OCI-LY7 (cell line): Measurements from ENCODE around the gene PTPRE. TPM values are rescaled to one million over a fixed set of nuclear protein-coding genes. Genes with fewer than 3 reads are reported as not detected.

ENCODE experiments used
- BruUV-seq: library from RNA; stranded (reverse); fragments of 400-500 nt; replicated peaks from 2 replicates; lab custom pipeline; 2021; lab: Mats Ljungman, UMichigan
- CTCF ChIA-PET: fragments of 300-600 bp; sonication (Branson Sonifier 250); formaldehyde crosslinking; loops from one replicate; lab custom pipeline; 2022; ENCODE audit warnings: antibody characterized with exemption; ENCODE audit not compliant: unreplicated experiment; lab: Charles Lee
- POLR2A ChIA-PET: fragments of 300-600 bp; sonication (Branson Sonifier 250); formaldehyde crosslinking; loops from one replicate; lab custom pipeline; 2022; ENCODE audit warnings: antibody characterized with exemption; lab: Charles Lee
- DNase-seq: peaks from one replicate; pipeline ENCODE4 v3.0.0-alpha.2; 2015; ENCODE audit warnings: low spot score
- H2AFZ ChIP-seq: fragments of 200-600 bp; sonication (generic), shearing (Covaris generic); 2 replicates; pipeline ENCODE4 v1.6.1; 2014; ENCODE audit warnings: mild to moderate bottlenecking, antibody characterized with exemption, low read length, moderate library complexity
- H3K27ac ChIP-seq: fragments of 200-600 bp; sonication (generic); 2 replicates; pipeline ENCODE4 v1.5.1; 2014; ENCODE audit warnings: mixed run types, low read depth, mild to moderate bottlenecking, moderate library complexity, low read length, inconsistent platforms; ENCODE audit not compliant: poor library complexity, severe bottlenecking
- H3K36me3 ChIP-seq: fragments of 200-600 bp; sonication (generic); 2 replicates; pipeline ENCODE4 v1.6.1; 2014; ENCODE audit warnings: mild to moderate bottlenecking, antibody characterized with exemption, low read length, moderate library complexity, mixed read lengths; ENCODE audit not compliant: insufficient read depth
- H3K4me1 ChIP-seq: fragments of 200-600 bp; sonication (generic); 2 replicates; pipeline ENCODE4 v1.5.1; 2014; ENCODE audit warnings: mild to moderate bottlenecking, low read length; ENCODE audit not compliant: insufficient read depth, poor library complexity, severe bottlenecking
- H3K4me2 ChIP-seq: fragments of 200-600 bp; sonication (generic); 2 replicates; pipeline ENCODE4 v1.6.1; 2014; ENCODE audit warnings: mild to moderate bottlenecking, low read length
- H3K4me3 ChIP-seq: fragments of 200-600 bp; sonication (generic); 2 replicates; pipeline ENCODE4 v1.5.1; 2014; ENCODE audit warnings: mild to moderate bottlenecking, low read depth, low read length; ENCODE audit not compliant: poor library complexity, severe bottlenecking
- H3K79me2 ChIP-seq: fragments of 200-600 bp; sonication (generic); 2 replicates; pipeline ENCODE4 v1.6.1; 2016; ENCODE audit warnings: low read depth, mild to moderate bottlenecking, low read length, moderate library complexity, mixed read lengths; ENCODE audit not compliant: insufficient read depth
- H3K9me2 ChIP-seq: fragments of 200-600 bp; sonication (generic); 2 replicates; pipeline ENCODE4 v1.6.1; 2016; ENCODE audit warnings: mild to moderate bottlenecking, low read length, mixed read lengths; ENCODE audit not compliant: insufficient read depth
- H3K9me3 ChIP-seq: fragments of 200-600 bp; sonication (generic); 2 replicates; pipeline ENCODE4 v1.6.1; 2014; ENCODE audit warnings: mild to moderate bottlenecking, mixed run types, low read length, mixed read lengths
- H4K20me1 ChIP-seq: fragments of 200-600 bp; sonication (generic); 2 replicates; pipeline ENCODE4 v1.6.1; 2014; ENCODE audit warnings: mild to moderate bottlenecking, antibody characterized with exemption, low read length, moderate library complexity, mixed read lengths; ENCODE audit not compliant: insufficient read depth
- EZH2phosphoT487 ChIP-seq: fragments of 200-600 bp; sonication (generic); IDR thresholded peaks from 2 replicates; pipeline ENCODE4 v1.6.1; 2018; ENCODE audit warnings: low read depth, borderline replicate concordance, mild to moderate bottlenecking, mixed run types, antibody characterized with exemption, low read length, moderate library complexity, mixed read lengths
- intact Hi-C: fragments of 100-400 bp; cut with micrococcal nuclease; formaldehyde crosslinking; loops from one replicate; pipeline ENCODE4 v1.10.0; 2022; ENCODE audit not compliant: unreplicated experiment
- total RNA-seq, 2 experiments: library from RNA; depleted of rRNA in 1 of 2; stranded (reverse); fragments of >200 nt in 1 of 2; shearing (Covaris generic) in 1 of 2; gene quantifications; 2 replicates each; pipeline ENCODE4 v1.2.3, GENCODE V29; 2014 to 2022
- TF ChIP-seq, protein P1 (sequence below): fragments of 200-600 bp; sonication (generic); conservative IDR thresholded peaks from 2 replicates; pipeline ENCODE4 v1.5.1; 2014; ENCODE audit warnings: mild to moderate bottlenecking, antibody characterized with exemption, low read length, moderate library complexity, mixed read lengths

Gene PTPRE
- total RNA-seq, 2 experiments from 2014 or later, result 6.8 to 8.3 TPM

DNA sequence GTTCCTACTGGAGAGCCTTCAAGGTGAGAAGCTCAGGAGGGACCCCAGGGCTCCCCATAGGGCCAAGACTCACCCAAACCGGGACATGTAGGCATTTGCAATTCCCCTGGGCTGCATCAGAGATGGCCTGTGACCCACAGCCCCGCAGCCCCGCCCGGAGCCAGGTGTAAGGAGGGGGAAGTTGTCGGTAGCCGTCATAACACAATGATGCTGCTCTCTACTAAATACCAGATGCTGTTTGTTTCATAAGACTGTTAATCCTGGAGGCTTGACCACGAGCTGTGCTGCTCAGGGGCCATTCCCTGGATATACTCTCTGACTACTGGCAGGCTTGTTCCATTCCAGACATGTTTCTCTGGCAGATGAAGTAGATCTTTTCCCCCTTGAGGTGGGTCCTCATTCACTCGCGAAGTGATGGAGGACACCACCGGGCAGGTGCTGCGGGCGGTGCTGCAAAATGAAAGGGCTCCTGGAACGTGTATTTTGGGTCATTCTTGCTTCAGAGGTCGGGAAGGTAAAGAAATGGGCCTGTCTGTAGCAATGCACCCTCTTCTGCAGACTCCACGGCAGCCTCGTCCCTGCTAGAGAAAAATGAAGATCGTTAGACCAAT lies 158.2 kb downstream of the PTPRE start:
- CTCF ChIA-PET, result interaction anchor here (4.2 kb wide), 1 partner anchor 17 kb away, joined by 17 read pairs; no protein-coding TSS in a partner anchor
- peak overlapping the region; percentile 48 for H3K4me3 ChIP-seq
- no peaks in the 10 kb centered on the region for H3K9me2 ChIP-seq
- BruUV-seq, result no TSS peak
- peaks cover 20% of the 10 kb centered on the region for H4K20me1 ChIP-seq
- H3K79me2 ChIP-seq, result no peaks in the 10 kb centered on the region
- DNase-seq, result peak; percentile 86
- peaks cover 56% of the 10 kb centered on the region for H3K4me1 ChIP-seq
- H3K27ac ChIP-seq, result peak overlapping the region; percentile 60
- peak overlapping the region; percentile 74 for H3K4me2 ChIP-seq
- no peaks in the 10 kb centered on the region for H3K9me3 ChIP-seq
- H2AFZ ChIP-seq, result no peak overlapping the region
- intact Hi-C loops, result loop anchor here (1.0 to 2.0 kb wide), 2 partner anchors 30 to 62 kb away; partner anchors contain the start of gene MKI67
- TF ChIP-seq, protein P1, sequence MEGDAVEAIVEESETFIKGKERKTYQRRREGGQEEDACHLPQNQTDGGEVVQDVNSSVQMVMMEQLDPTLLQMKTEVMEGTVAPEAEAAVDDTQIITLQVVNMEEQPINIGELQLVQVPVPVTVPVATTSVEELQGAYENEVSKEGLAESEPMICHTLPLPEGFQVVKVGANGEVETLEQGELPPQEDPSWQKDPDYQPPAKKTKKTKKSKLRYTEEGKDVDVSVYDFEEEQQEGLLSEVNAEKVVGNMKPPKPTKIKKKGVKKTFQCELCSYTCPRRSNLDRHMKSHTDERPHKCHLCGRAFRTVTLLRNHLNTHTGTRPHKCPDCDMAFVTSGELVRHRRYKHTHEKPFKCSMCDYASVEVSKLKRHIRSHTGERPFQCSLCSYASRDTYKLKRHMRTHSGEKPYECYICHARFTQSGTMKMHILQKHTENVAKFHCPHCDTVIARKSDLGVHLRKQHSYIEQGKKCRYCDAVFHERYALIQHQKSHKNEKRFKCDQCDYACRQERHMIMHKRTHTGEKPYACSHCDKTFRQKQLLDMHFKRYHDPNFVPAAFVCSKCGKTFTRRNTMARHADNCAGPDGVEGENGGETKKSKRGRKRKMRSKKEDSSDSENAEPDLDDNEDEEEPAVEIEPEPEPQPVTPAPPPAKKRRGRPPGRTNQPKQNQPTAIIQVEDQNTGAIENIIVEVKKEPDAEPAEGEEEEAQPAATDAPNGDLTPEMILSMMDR, result no peak
- no peak for TF ChIP-seq EZH2phosphoT487
- H3K36me3 ChIP-seq, result peaks cover 18% of the 10 kb centered on the region
- POLR2A ChIA-PET, result interaction anchor here (0.5 to 5.7 kb wide), 3 partner anchors 17 to 210 kb away, joined by 3 to 37 read pairs (median 4); no protein-coding TSS in a partner anchor

DNA sequence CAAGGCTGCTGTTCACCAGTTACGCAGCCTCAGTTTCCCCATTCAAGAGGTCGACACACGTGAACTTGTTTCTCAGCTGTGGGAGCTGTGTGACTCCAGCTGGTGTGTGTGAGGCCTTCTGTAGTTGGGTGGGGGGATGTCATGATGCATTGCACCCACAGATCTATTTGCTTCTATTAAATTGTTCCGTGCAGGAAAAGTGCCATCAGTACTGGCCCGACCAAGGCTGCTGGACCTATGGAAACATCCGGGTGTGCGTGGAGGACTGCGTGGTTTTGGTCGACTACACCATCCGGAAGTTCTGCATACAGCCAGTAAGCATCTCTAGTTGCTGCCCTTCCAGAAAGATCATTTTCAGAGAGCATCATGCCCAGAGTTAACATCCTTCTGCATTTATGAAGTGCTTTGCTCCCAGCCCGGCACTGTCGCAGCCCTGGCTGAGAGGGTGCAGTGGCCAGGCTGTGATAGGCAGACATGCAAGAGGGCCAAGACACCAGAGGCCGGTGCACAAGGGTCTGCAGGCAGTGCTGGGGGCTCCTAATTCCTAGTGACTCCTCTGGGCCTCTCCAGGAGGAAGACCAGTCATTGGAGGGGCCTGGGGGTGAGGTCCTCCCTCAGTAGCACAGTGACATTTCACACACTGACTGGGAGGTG lies 159.1 kb downstream of the PTPRE start:
- Histone ChIP-seq H3K79me2 (no peaks in the 10 kb centered on the region), H3K27ac (no peak overlapping the region), H3K4me3 (no peak overlapping the region), H3K4me1 (peaks cover 56% of the 10 kb centered on the region), H3K9me2 (no peaks in the 10 kb centered on the region), H3K9me3 (no peaks in the 10 kb centered on the region), H3K4me2 (peak overlapping the region; percentile 74; the same call in 1 of the 2 replicates), H4K20me1 (peaks cover 20% of the 10 kb centered on the region), H2AFZ (no peak overlapping the region), H3K36me3 (peaks cover 18% of the 10 kb centered on the region)
- DNase-seq, result no peak
- intact Hi-C loops, result loop anchor here (1.0 to 2.0 kb wide), 2 partner anchors 31 to 61 kb away; partner anchors contain the start of gene MKI67
- TF ChIP-seq EZH2phosphoT487, result no peak
- no TSS peak for BruUV-seq
- CTCF ChIA-PET, result no interaction called here
- POLR2A ChIA-PET, result no interaction called here

DNA sequence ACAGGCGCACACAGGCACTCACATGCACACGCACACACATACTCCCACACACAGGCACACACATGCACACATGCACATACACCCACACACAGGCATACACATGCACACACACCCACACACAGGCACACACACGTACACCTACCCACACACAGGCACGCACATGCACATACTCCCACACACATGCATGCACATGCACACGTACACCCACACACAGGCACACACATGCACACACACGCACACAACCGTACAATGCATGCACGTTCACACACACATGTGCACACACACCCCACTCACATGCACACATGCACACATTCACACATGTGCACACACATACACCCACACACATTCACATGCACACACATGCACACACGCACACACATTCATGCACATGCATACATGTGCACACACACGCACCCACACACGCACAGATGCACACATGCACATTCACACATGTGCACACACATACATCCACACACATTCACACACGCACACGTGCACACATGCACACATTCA lies 160.0 kb downstream of the PTPRE start:
- H3K4me3 ChIP-seq, result no peak overlapping the region
- H4K20me1 ChIP-seq, result peaks cover 20% of the 10 kb centered on the region
- TF ChIP-seq EZH2phosphoT487, result no peak
- TF ChIP-seq, protein P1, result no peak
- no peak overlapping the region for H3K4me2 ChIP-seq
- intact Hi-C loops, result no loop called here
- H3K9me3 ChIP-seq, result no peaks in the 10 kb centered on the region
- no TSS peak for BruUV-seq
- peaks cover 18% of the 10 kb centered on the region for H3K36me3 ChIP-seq
- no peak overlapping the region for H2AFZ ChIP-seq
- ChIA-PET CTCF (no interaction called here), POLR2A (interaction anchor here (0.6 kb wide), 1 partner anchor 440 kb away, joined by 3 read pairs; no protein-coding TSS in a partner anchor)
- no peak overlapping the region for H3K27ac ChIP-seq
- no peaks in the 10 kb centered on the region for H3K79me2 ChIP-seq
- peaks cover 51% of the 10 kb centered on the region for H3K4me1 ChIP-seq
- no peak for DNase-seq
- no peaks in the 10 kb centered on the region for H3K9me2 ChIP-seq
